Activated naive CD4-positive, alpha-beta T cell treated with anti-CD3 and anti-CD28 coated beads, Interleukin-2, amount 10 ng/mL, durations not matched to agents 5 hours and 36 hours (primary cell): Measurements from ENCODE around the gene PBX2. TPM values are rescaled to one million over a fixed set of nuclear protein-coding genes. Genes with fewer than 3 reads are reported as not detected.

Experiments
- microRNA-seq: library from miRNA; unstranded; fragments of <30 nt; microRNA quantifications from one replicate; pipeline ENCODE4 v1.2.0, GENCODE V29; 2022; ENCODE audit warnings: borderline microRNAs expressed, borderline replicate concordance
- total RNA-seq, 2 experiments: library from RNA; stranded (reverse); gene quantifications; one replicate each; pipeline ENCODE4 v1.2.3, GENCODE V29; 2021

PBX2 gene
- total RNA-seq = 10 to 100 TPM; 95.5 to 96.2 TPM

GRCh38 chr6:32190054-32190851 is at the start of gene PBX2:
TSS of gene PBX2 (minus strand) at chr6:32190202. CDS start at chr6:32189915, 287 bp downstream.

GRCh38 chr6:32223258-32224235 is 33.5 kb upstream of the PBX2 start, which contains the start of gene NOTCH4:
TSS of gene NOTCH4 (minus strand) at chr6:32224067. CDS start at chr6:32223928, 139 bp downstream.

DNA sequence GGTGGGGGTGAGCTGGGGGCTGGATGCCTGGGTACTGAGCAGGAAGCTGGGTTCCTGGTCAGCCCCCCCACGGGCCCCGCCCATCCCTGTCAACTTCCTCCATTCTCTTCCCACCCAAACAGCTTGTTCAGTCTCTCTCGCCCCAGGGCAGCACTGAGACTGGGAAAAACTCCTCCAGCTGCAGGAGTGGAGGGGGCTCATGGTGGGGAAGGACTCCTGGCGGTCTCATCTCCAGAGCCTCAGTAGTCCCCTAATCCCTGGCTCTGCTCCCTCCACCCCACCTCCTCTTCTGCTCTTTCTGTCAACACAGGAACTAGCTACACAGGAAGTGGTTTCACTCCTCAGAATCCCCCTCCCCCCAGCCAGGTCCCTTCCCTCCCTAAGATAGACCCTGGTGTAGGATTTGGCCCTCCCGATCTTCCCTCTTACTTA is 2.6 kb upstream of the PBX2 start, which contains the start of gene GPSM3:
Gene GPSM3 (minus strand): TSS at position 36 of the 432 bp plus-strand sequence. CDS start 130 bp downstream, outside the sequence.

GRCh38 chr6:32184084-32184640 is 5.8 kb downstream of the PBX2 start, which contains the start of gene AGER:
TSS of gene AGER (minus strand) at chr6:32184253. CDS start at chr6:32184222, 31 bp downstream.

DNA sequence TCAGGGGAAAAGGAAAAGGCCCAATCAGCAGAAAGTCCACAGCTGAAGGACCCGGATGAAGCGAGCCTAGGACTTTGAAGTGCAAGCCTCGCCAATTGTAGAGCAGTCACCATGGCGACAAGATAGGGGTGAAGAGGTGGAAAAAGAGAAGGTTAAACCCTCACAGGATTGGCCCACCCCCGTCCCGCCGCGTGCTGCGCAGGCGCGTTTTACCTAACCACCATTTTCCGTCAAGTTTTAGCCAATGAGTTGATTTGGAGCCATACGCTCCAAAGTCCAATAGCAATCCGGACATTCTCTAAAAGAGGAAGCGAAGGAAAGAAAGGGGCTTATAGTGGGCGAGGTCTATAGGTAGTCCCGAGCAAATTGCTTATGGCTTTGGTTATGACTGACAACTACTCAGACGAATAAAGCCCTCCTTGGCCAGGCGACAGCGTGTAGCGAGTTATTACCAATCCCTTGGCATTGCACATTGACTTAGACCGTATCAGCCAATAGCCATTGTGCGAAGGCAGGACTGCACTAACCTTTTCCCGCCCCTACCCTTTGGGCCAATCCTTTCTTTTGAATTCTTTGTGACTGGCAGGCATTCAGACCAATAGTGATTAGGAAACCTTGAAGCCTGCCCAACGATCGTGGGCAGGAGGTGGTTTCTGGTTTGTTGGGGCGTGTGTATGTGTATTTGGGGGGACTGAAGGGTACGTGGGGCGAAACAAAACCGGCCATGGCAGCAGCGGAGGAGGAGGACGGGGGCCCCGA is 12.0 kb downstream of the PBX2 start, which contains the start of gene RNF5:
Gene RNF5 (plus strand): TSS at position 618 of the 759 bp plus-strand sequence. CDS start 107 bp downstream, at position 725.

DNA sequence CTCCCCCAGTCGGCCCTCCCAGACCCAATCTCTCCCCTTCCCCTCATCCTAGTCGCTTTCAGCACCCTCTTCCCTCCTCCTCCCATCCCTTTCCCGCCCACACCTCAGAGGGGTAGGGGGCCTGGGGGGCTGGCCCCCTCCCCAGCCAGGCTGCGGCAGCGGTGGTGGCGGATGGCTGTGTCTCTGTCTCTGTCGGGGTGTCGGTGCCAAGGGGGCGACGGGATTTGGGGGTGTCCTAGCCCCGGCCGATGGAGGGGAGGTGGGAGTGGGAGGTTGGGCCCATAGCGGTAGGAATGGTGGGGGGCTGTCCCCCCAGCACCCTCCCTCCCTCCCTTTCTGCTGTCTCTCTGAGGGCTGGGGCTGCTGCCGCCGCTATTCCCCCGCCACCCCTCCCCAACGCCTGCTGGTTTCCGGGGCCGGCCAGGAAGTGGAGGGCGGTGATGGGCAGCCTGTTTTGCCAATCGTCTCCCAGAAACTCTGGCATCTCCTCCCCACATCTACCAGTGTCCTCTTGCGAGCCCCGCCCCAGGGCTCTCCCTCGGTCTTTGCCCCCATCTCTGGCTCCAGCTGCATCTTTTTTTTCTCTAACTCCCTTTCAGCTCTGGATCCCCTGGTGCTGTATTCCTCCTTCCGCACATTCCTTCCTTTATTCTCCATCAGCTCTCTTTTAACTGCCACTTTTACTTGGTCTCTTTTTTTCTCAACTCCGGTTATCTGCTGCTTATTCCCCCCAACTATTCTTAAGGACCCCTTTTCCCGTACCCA is 14.1 kb downstream of the PBX2 start, which contains the start of gene AGPAT1:
Gene AGPAT1 (minus strand): TSS at position 374 of the 765 bp plus-strand sequence. CDS start 4,588 bp downstream, outside the sequence.

DNA sequence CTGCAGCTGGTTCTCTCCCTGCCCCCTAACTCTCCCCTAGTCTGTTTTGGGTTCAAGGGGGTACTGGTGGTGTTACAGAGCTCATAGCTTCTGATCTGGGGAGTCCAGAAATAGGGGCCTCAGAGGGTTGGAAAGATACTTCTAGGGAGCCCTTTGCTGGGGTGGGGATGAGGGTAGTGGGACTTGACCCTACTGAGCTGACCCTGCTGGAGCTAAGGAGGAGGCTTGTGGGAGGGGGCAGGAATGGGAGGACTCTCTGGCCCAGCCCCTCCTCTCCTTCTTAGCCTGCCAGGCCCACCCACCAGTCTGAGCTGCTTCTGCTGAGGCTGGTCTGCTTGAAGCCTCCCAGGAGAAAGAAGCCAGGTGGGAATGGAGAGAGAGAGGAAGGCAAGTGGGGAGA is 25.7 kb downstream of the PBX2 start, which contains the start of gene EGFL8:
Gene EGFL8 (plus strand): TSS at position 301 of the 400 bp plus-strand sequence. CDS start 1,571 bp downstream, outside the sequence.

GRCh38 chr6:32153564-32154513 is 36.2 kb downstream of the PBX2 start, which contains the start of gene PPT2:
TSS of gene PPT2 (plus strand) at chr6:32154141. CDS start at chr6:32154595, 454 bp downstream.

GRCh38 chr6:32151863-32152768 is 37.9 kb downstream of the PBX2 start, which contains the start of gene PRRT1:
TSS of gene PRRT1 (minus strand) at chr6:32151939. CDS start at chr6:32151827, 112 bp downstream.

Small RNA genes lying within 50 kb of the gene (microRNA-seq; reads per million reads assigned to microRNA genes)
- 2.5 reads per million, percentile 9 among the genes with 10 or more reads in this experiment for gene MIR6721
- gene MIR6833 = not detected

Other genes with a start within 250 kb of the PBX2 start
- gene CFB, start 244.1 kb downstream of the PBX2 start, total RNA-seq = not detected
- 10 to 100 TPM; 60.9 to 61.7 TPM for gene NELFE, start 231.2 kb downstream of the PBX2 start, total RNA-seq
- 10 to 100 TPM; 71.6 to 77.8 TPM for gene SKIC2, start 231.0 kb downstream of the PBX2 start, total RNA-seq
- 10 to 100 TPM; 17.1 to 17.9 TPM for gene DXO, start 218.1 kb downstream of the PBX2 start, total RNA-seq
- gene C4A, start 208.1 kb downstream of the PBX2 start, total RNA-seq = 1 to 10 TPM; 4.2 to 6.2 TPM
- gene C4B, start 175.4 kb downstream of the PBX2 start, total RNA-seq = 1 to 10 TPM; 3.4 to 3.5 TPM
- not detected for gene CYP21A2, start 151.8 kb downstream of the PBX2 start, total RNA-seq
- gene TNXB, start 80.9 kb downstream of the PBX2 start, total RNA-seq = 1 to 10 TPM; 4.8 to 6.6 TPM
- 100 to 1,000 TPM; 125 to 139 TPM for gene ATF6B, start 62.0 kb downstream of the PBX2 start, total RNA-seq
- 1 to 10 TPM; 4.9 to 5.1 TPM for gene FKBPL, start 59.9 kb downstream of the PBX2 start, total RNA-seq
- under 1 TPM; 0.29 to 0.35 TPM for gene PRRT1, start 38.3 kb downstream of the PBX2 start, total RNA-seq
- 10 to 100 TPM; 10.7 to 10.8 TPM for gene PPT2, start 36.1 kb downstream of the PBX2 start, total RNA-seq
- 10 to 100 TPM; 11.1 to 14.5 TPM for gene EGFL8, start 25.6 kb downstream of the PBX2 start, total RNA-seq
- 10 to 100 TPM; 42.0 to 43.1 TPM for gene AGPAT1, start 14.1 kb downstream of the PBX2 start, total RNA-seq
- 10 to 100 TPM; 38.0 to 39.8 TPM for gene RNF5, start 11.8 kb downstream of the PBX2 start, total RNA-seq
- 10 to 100 TPM; 41.4 to 55.3 TPM for gene AGER, start 5.9 kb downstream of the PBX2 start, total RNA-seq
- gene GPSM3, start 2.4 kb upstream of the PBX2 start, total RNA-seq = 100 to 1,000 TPM; 320 to 332 TPM
- gene NOTCH4, start 33.9 kb upstream of the PBX2 start, total RNA-seq = under 1 TPM; 0.24 to 0.48 TPM
- not detected for gene TSBP1, start 181.7 kb upstream of the PBX2 start, total RNA-seq
- not detected for gene BTNL2, start 217.0 kb upstream of the PBX2 start, total RNA-seq
- gene HLA-DRA, start 249.7 kb upstream of the PBX2 start, total RNA-seq = 10 to 100 TPM; 51.2 to 58.1 TPM